CD4-positive, alpha-beta memory T cell (primary cell): ENCODE measurements around the gene CROCC. TPM values are rescaled to one million over a fixed set of nuclear protein-coding genes. Genes with fewer than 3 reads are reported as not detected.

ENCODE experiments used
- CTCF ChIA-PET: fragments of 350-600 bp; sonication (Branson Sonifier 250); formaldehyde crosslinking; loops from one replicate; lab custom pipeline; 2021; ENCODE audit warnings: inconsistent platforms; ENCODE audit not compliant: partially characterized antibody; lab: Charles Lee
- POLR2A ChIA-PET: fragments of 350-600 bp; sonication (Branson Sonifier 250); formaldehyde crosslinking; loops from one replicate; lab custom pipeline; 2021; ENCODE audit not compliant: partially characterized antibody; lab: Charles Lee
- DNase-seq, 5 donors: peaks; one replicate each; pipeline versions ENCODE4 v3.0.0 to v3.0.0-alpha.2; 2020 to 2022; ENCODE audit warnings: mixed read lengths in 1 of 5
- H3K27ac ChIP-seq: one replicate; pipeline ENCODE4 v1.7.0; 2013; ENCODE audit warnings: low read depth, low read length
- H3K27me3 ChIP-seq: 2 replicates; pipeline ENCODE4 v1.7.0; 2013; ENCODE audit warnings: mild to moderate bottlenecking, low read length, moderate library complexity; ENCODE audit not compliant: insufficient read depth
- H3K36me3 ChIP-seq: 2 replicates; pipeline ENCODE4 v1.7.0; 2013; ENCODE audit warnings: mild to moderate bottlenecking, low read length, moderate library complexity; ENCODE audit not compliant: insufficient read depth
- H3K4me1 ChIP-seq: 2 replicates; pipeline ENCODE4 v1.7.0; 2013; ENCODE audit warnings: mild to moderate bottlenecking, low read length, moderate library complexity; ENCODE audit not compliant: insufficient read depth
- H3K4me3 ChIP-seq, 2 donors: one replicate each; pipeline ENCODE4 v1.7.0; 2013; ENCODE audit warnings: low read length in 2 of 2, mild to moderate bottlenecking in 1 of 2
- H3K9me3 ChIP-seq, 2 donors: one replicate each; pipeline ENCODE4 v1.7.0; 2013; ENCODE audit warnings: low read length in 2 of 2, control low read depth in 1 of 2; ENCODE audit not compliant: control insufficient read depth in 1 of 2
- H3K27ac Mint-ChIP-seq, 7 donors: one replicate each; pipeline ENCODE4 v1.8.0; 2020 to 2021; ENCODE audit warnings: mixed read lengths in 7 of 7, mild to moderate bottlenecking in 6 of 7, inconsistent platforms in 3 of 7, moderate library complexity in 3 of 7
- H3K27me3 Mint-ChIP-seq, 2 donors: one replicate each; pipeline ENCODE4 v1.8.0; 2020 to 2021; ENCODE audit warnings: mixed read lengths in 2 of 2
- H3K36me3 Mint-ChIP-seq, 2 donors: one replicate each; pipeline ENCODE4 v1.8.0; 2020 to 2021; ENCODE audit warnings: mixed read lengths in 2 of 2, inconsistent platforms in 1 of 2, mild to moderate bottlenecking in 1 of 2
- H3K4me1 Mint-ChIP-seq, 4 donors: one replicate each; pipeline ENCODE4 v1.8.0; 2020 to 2021; ENCODE audit warnings: mixed read lengths in 4 of 4, mild to moderate bottlenecking in 1 of 4
- H3K4me3 Mint-ChIP-seq, 8 donors: one replicate each; pipeline ENCODE4 v1.8.0; 2020 to 2021; ENCODE audit warnings: mixed read lengths in 8 of 8, mild to moderate bottlenecking in 7 of 8, moderate library complexity in 6 of 8, inconsistent platforms in 3 of 8
- H3K9me3 Mint-ChIP-seq, 8 donors: one replicate each; pipeline ENCODE4 v1.8.0; 2020 to 2021; ENCODE audit warnings: mixed read lengths in 8 of 8, mild to moderate bottlenecking in 5 of 8, inconsistent platforms in 3 of 8, moderate library complexity in 1 of 8
- intact Hi-C: fragments of 100-400 bp; cut with micrococcal nuclease; formaldehyde crosslinking; loops from one replicate; pipeline ENCODE4 v1.15.1; 2023
- polyA plus RNA-seq, 2 donors: library from polyadenylated mRNA; unstranded; fragments of 300-500 nt; fragmentation: Illumina TruSeq; gene quantifications; one replicate each; pipeline ENCODE4 v1.2.3, GENCODE V29; 2021
- total RNA-seq, 2 experiments: library from RNA; stranded (reverse); gene quantifications; one replicate each; pipeline ENCODE4 v1.2.3, GENCODE V29; 2021

The CROCC gene
- total and polyA plus RNA-seq, 4 experiments from 2014 or later = 0.77 to 91.7 (median 46.7) TPM

DNA sequence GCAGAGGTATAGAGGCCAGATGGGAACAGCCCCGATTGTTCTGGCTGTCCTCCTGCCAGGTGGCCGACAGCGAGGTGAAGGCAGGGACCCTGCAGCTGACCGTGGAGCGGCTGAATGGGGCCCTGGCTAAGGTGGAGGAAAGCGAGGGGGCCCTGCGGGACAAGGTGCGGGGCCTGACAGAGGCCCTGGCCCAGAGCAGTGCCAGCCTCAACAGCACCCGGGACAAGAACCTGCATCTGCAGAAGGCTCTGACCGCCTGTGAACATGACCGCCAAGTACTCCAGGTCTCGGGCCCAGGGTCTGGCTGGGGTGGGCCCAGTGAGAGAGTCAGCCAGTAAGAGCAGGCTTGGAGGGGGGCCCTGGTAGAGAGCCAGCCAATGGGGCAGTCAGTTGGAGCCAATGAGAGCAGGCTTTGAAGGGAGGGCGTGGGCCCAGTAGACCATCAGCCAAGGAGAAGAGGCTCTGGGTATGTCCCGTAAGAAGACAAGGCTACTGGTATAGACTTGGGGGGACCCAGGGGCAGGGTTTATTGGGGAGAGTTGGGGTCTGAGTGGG lies 47.4 kb downstream of the CROCC start:
- H3K27ac Mint-ChIP-seq = no peak overlapping the region
- intact Hi-C loops = no loop called here
- Histone ChIP-seq H3K36me3 (no peaks in the 10 kb centered on the region), H3K4me1 (no peaks in the 10 kb centered on the region), H3K4me3 (no peak overlapping the region), H3K9me3 (no peaks in the 10 kb centered on the region), H3K27ac (no peak overlapping the region), H3K27me3 (no peaks in the 10 kb centered on the region)
- ChIA-PET CTCF (interaction anchor here (1.3 kb wide), 1 partner anchor 9 kb away, joined by 4 read pairs; no protein-coding TSS in a partner anchor), POLR2A (no interaction called here)
- H3K27me3 Mint-ChIP-seq = no peaks in the 10 kb centered on the region
- DNase-seq = no peak
- peaks cover 11 to 39% of the 10 kb centered on the region in 2 donors for H3K36me3 Mint-ChIP-seq
- H3K4me3 Mint-ChIP-seq = no peak overlapping the region
- H3K4me1 Mint-ChIP-seq = no peaks in the 10 kb centered on the region
- H3K9me3 Mint-ChIP-seq = no peaks in the 10 kb centered on the region

DNA sequence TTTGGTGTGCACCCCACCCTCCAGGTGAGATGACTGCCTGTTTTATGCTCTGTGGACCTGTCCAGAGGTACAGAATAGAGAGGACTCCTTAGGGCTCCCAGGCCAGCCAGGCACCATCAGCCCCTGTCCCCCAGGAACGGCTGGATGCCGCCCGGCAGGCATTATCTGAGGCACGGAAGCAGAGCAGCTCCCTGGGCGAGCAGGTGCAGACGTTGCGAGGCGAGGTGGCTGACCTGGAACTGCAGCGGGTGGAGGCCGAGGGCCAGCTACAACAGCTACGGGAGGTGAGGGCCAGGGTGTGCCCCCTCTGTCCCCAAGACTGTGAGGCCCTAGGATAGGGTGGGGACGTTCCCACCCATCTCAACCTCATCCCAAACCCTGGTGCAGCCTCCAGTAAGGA lies 47.9 kb downstream of the CROCC start:
- Histone ChIP-seq H3K27ac (no peak overlapping the region), H3K4me1 (no peaks in the 10 kb centered on the region), H3K9me3 (no peaks in the 10 kb centered on the region), H3K36me3 (no peaks in the 10 kb centered on the region), H3K4me3 (no peak overlapping the region), H3K27me3 (no peaks in the 10 kb centered on the region)
- intact Hi-C loops = no loop called here
- H3K27me3 Mint-ChIP-seq = no peaks in the 10 kb centered on the region
- no peak for DNase-seq
- H3K9me3 Mint-ChIP-seq = no peaks in the 10 kb centered on the region
- H3K27ac Mint-ChIP-seq = no peak overlapping the region
- POLR2A ChIA-PET = no interaction called here
- peaks cover 11 to 39% of the 10 kb centered on the region in 2 donors for H3K36me3 Mint-ChIP-seq
- H3K4me1 Mint-ChIP-seq = no peaks in the 10 kb centered on the region
- CTCF ChIA-PET = no interaction called here
- no peak overlapping the region for H3K4me3 Mint-ChIP-seq

DNA sequence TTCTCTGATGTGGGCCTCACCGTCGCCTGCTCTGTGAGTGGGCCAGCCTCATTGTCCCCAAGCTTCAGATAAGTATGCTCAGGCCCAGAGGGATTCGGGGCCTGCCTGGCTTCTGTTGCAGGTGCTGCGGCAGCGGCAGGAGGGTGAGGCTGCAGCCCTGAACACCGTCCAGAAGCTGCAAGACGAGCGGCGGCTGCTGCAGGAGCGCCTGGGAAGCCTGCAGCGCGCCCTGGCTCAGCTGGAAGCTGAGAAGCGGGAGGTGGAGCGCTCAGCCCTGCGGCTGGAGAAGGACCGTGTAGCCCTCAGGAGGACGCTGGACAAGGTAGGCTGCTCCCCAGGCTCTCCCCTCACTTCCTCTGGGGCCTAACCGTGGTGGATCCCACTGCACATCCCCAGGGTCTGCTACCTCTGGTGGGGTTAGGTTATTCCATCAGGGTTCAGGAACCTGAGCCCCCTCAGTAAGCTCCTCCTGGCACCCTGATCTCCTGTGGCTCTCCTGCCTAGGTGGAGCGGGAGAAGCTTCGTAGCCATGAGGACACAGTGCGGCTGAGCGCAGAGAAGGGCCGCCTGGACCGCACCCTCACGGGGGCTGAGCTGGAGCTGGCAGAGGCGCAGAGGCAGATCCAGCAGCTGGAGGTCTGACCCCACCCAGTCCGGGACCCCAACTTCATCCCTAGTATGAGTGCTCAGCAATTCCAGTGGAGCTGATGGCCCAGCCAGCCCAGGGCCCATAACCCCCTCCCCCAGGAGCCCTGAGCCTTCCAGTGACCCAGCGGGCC lies 48.6 kb downstream of the CROCC start:
- Histone ChIP-seq H3K27me3 (no peaks in the 10 kb centered on the region), H3K4me1 (no peaks in the 10 kb centered on the region), H3K36me3 (no peaks in the 10 kb centered on the region), H3K27ac (no peak overlapping the region), H3K9me3 (no peaks in the 10 kb centered on the region), H3K4me3 (no peak overlapping the region)
- H3K36me3 Mint-ChIP-seq = peaks cover 6 to 34% of the 10 kb centered on the region in 2 donors
- ChIA-PET CTCF (interaction anchor here (1.3 kb wide), 1 partner anchor 10 kb away, joined by 6 read pairs; no protein-coding TSS in a partner anchor), POLR2A (no interaction called here)
- peak overlapping the region in 1 of 7 donors; percentile 47 for H3K27ac Mint-ChIP-seq
- no peaks in the 10 kb centered on the region for H3K4me1 Mint-ChIP-seq
- no peak overlapping the region for H3K4me3 Mint-ChIP-seq
- H3K9me3 Mint-ChIP-seq = no peaks in the 10 kb centered on the region
- DNase-seq = no peak
- H3K27me3 Mint-ChIP-seq = no peaks in the 10 kb centered on the region
- intact Hi-C loops = no loop called here

DNA sequence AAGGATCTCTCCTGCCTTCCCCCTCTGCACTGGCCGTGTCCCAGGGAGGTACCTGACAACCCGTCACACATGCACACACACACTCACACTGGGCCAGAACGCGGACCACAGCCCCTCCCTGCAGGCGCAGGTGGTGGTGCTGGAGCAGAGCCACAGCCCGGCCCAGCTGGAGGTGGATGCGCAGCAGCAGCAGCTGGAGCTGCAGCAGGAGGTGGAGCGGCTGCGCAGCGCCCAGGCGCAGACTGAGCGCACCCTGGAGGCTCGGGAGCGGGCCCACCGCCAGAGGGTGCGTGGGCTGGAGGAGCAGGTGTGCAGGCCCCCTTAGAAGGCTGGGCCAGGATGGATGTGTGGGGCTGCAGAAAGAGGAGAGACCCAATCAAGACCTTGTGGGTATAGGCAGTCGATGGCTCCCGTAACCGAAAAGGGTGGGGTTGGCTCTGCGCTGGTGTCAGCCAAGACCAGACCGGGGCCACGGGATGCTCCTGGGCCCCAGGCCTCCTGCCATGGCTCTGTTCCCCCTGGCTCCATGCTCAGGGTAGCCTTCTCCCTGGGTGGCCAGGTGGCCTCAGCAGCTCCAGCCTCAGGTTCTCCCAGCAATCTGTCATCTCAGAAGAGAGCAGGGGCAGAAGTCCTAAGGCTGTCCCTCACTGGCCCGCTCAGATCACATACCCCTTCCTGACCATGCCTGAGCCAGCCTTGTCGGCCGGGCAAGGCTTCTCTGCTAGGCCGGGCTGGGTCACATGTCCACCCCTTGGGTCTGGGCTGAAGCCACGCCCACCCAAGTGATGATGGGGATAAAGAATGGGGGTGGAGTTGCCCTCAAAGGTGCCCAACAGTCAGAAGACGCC lies 49.8 kb downstream of the CROCC start:
- Mint-ChIP-seq H3K36me3 (peaks cover 5 to 24% of the 10 kb centered on the region in 2 donors), H3K27me3 (no peaks in the 10 kb centered on the region), H3K4me1 (no peaks in the 10 kb centered on the region), H3K9me3 (no peaks in the 10 kb centered on the region), H3K27ac (peak overlapping the region in 1 of 7 donors; percentile 42), H3K4me3 (no peak overlapping the region)
- H3K27ac ChIP-seq = no peak overlapping the region
- no peak overlapping the region for H3K4me3 ChIP-seq
- ChIA-PET POLR2A (no interaction called here), CTCF (interaction anchor here (1.3 to 1.6 kb wide), 2 partner anchors 11 kb away, joined by 6 read pairs; no protein-coding TSS in a partner anchor)
- no peaks in the 10 kb centered on the region for H3K27me3 ChIP-seq
- intact Hi-C loops = no loop called here
- H3K9me3 ChIP-seq = no peaks in the 10 kb centered on the region
- no peaks in the 10 kb centered on the region for H3K4me1 ChIP-seq
- DNase-seq = no peak
- H3K36me3 ChIP-seq = no peaks in the 10 kb centered on the region

DNA sequence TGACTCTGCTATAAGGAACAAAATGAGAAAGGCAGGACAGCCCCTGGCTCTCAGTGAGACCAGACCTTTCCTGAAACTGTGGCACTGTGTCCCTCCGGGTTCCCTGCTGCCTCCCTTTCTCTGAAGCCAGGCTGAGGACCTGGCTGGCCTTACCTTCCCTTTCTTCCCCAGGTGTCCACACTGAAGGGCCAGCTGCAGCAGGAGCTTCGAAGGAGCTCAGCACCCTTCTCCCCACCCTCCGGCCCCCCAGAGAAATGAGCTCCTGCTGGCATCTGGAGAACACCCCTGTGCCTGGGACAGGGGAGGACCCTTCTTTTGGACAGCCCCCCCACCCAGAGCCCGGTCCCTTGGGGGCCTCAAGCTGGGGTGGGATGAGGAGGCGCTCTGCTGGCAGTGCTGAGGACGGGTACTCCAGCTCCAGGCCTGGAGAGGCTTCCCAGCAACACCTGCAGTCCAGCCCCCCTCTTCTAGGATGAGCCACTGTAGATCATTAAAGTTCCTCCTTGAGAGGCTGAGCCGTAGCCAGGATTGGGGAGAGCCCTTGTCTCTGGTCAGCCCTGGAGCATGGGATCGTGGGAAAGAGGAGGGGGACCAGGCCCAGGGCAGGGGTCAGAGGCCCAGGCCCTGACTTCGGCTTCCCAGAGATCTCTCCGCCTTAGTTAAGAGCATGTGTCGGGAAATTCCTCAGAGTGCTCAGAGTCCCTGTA lies 50.6 kb downstream of the CROCC start:
- H3K27ac ChIP-seq = no peak overlapping the region
- peaks cover 0 to under 1% (median 0%) of the 10 kb centered on the region in 4 donors for H3K4me1 Mint-ChIP-seq
- CTCF ChIA-PET = interaction anchor here (1.6 kb wide), 1 partner anchor 12 kb away, joined by 6 read pairs; no protein-coding TSS in a partner anchor
- H3K27ac Mint-ChIP-seq = peak overlapping the region in 1 of 7 donors; percentile 76
- no peaks in the 10 kb centered on the region for H3K9me3 Mint-ChIP-seq
- H3K27me3 ChIP-seq = no peaks in the 10 kb centered on the region
- no peak for DNase-seq
- H3K27me3 Mint-ChIP-seq = no peaks in the 10 kb centered on the region
- intact Hi-C loops = no loop called here
- H3K9me3 ChIP-seq = no peaks in the 10 kb centered on the region
- H3K36me3 ChIP-seq = no peaks in the 10 kb centered on the region
- no peak overlapping the region for H3K4me3 ChIP-seq
- H3K4me3 Mint-ChIP-seq = no peak overlapping the region
- H3K4me1 ChIP-seq = no peaks in the 10 kb centered on the region
- H3K36me3 Mint-ChIP-seq = peaks cover 0 to 18% of the 10 kb centered on the region in 2 donors
- POLR2A ChIA-PET = no interaction called here

DNA sequence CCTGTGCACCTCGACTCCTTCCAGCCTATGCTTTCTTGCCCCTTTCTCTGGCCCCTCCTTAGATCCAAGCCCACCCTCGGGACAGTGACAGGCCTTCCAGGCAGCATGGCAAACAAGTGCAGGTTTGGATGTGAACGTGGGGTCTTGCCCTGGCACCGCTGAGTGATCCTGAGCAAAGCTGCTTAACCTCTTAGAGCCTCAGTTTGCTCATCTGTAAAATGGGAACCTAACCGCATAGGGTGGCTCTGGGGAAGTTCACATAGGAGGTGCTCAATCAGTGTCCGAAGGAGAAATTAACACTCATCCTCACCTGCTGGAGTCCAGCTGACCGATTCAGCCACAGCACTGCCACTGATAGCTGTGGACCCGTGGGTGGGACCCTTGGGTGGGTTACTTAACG lies 51.5 kb downstream of the CROCC start:
- no peaks in the 10 kb centered on the region for H3K4me1 ChIP-seq
- H3K27ac ChIP-seq = no peak overlapping the region
- H3K27me3 ChIP-seq = no peaks in the 10 kb centered on the region
- no peaks in the 10 kb centered on the region for H3K27me3 Mint-ChIP-seq
- peak overlapping the region in 2 of 7 donors; percentile 10 to 55 for H3K27ac Mint-ChIP-seq
- DNase-seq = no peak
- no peaks in the 10 kb centered on the region for H3K9me3 Mint-ChIP-seq
- no peak overlapping the region for H3K4me3 Mint-ChIP-seq
- POLR2A ChIA-PET = no interaction called here
- H3K36me3 ChIP-seq = no peaks in the 10 kb centered on the region
- peaks cover 0 to 4% (median 0%) of the 10 kb centered on the region in 4 donors for H3K4me1 Mint-ChIP-seq
- no peaks in the 10 kb centered on the region for H3K9me3 ChIP-seq
- CTCF ChIA-PET = interaction anchor here (1.6 kb wide), 1 partner anchor 13 kb away, joined by 6 read pairs; no protein-coding TSS in a partner anchor
- no peak overlapping the region for H3K4me3 ChIP-seq
- H3K36me3 Mint-ChIP-seq = peaks cover 0 to 18% of the 10 kb centered on the region in 2 donors
- intact Hi-C loops = no loop called here
